GM18520 (cell line): Measurements from ENCODE around the gene TMCO4.

Experiments used
- ATAC-seq: cut with Tn5 transposase; IDR thresholded peaks from one replicate; pipeline ENCODE4 v1.9.1; 2021; ENCODE audit not compliant: unreplicated experiment

The TMCO4 gene

GRCh38 chr1:19723874-19724273 is 75.8 kb downstream of the TMCO4 start:
- ATAC-seq: no peak

- ATAC-seq: no peak
These were observed 78.7 kb downstream of the TMCO4 start for GRCh38 chr1:19720973-19721372.

- ATAC-seq: no peak
These were observed 79.5 kb downstream of the TMCO4 start for GRCh38 chr1:19720174-19720573.

- no peak for ATAC-seq
These were observed 82.2 kb downstream of the TMCO4 start for GRCh38 chr1:19717467-19717866.

- ATAC-seq: no peak
These were observed 84.1 kb downstream of the TMCO4 start for GRCh38 chr1:19715334-19716203.

- no peak for ATAC-seq
These were observed 86.8 kb downstream of the TMCO4 start for GRCh38 chr1:19712928-19713327.

GRCh38 chr1:19710825-19711611 is 88.7 kb downstream of the TMCO4 start:
- no peak for ATAC-seq

GRCh38 chr1:19709260-19709793 is 90.4 kb downstream of the TMCO4 start:
- no peak for ATAC-seq

GRCh38 chr1:19708567-19709110 is 91.1 kb downstream of the TMCO4 start:
- ATAC-seq: no peak

- no peak for ATAC-seq
These were observed 93.6 kb downstream of the TMCO4 start for GRCh38 chr1:19706136-19706535.

- ATAC-seq: no peak
These were observed 94.3 kb downstream of the TMCO4 start for GRCh38 chr1:19705464-19705863.

- no peak for ATAC-seq
These were observed 95.2 kb downstream of the TMCO4 start for GRCh38 chr1:19704247-19705113.

GRCh38 chr1:19703280-19703679 is 96.4 kb downstream of the TMCO4 start:
- ATAC-seq: no peak

- no peak for ATAC-seq
These were observed 99.5 kb downstream of the TMCO4 start for GRCh38 chr1:19700079-19700777.

- no peak for ATAC-seq
These were observed 101.5 kb downstream of the TMCO4 start for GRCh38 chr1:19698181-19698580.

- ATAC-seq: no peak
These were observed 102.9 kb downstream of the TMCO4 start for GRCh38 chr1:19696820-19697219.

GRCh38 chr1:19695772-19696171 is 103.9 kb downstream of the TMCO4 start:
- ATAC-seq: no peak

- ATAC-seq: no peak
These were observed 105.4 kb downstream of the TMCO4 start for GRCh38 chr1:19694298-19694697.

GRCh38 chr1:19690342-19690741 is 109.4 kb downstream of the TMCO4 start:
- no peak for ATAC-seq

GRCh38 chr1:19689856-19690255 is 109.9 kb downstream of the TMCO4 start:
- ATAC-seq: no peak
